Esophagus squamous epithelium (tissue), 5 donors: ENCODE measurements around the gene ARID2. TPM values are rescaled to one million over a fixed set of nuclear protein-coding genes. Genes with fewer than 3 reads are reported as not detected.

Source experiments
- DNase-seq: peaks from one replicate; lab custom pipeline; 2025; lab: John Stamatoyannopoulos, UW
- H3K27ac ChIP-seq, 4 donors: fragments of 200-600 bp; sonication (generic); one replicate each; pipeline ENCODE4 v1.5.1; 2016 to 2019; ENCODE audit warnings: mild to moderate bottlenecking in 1 of 4
- H3K27me3 ChIP-seq, 4 donors: fragments of 200-600 bp; sonication (generic); 1 replicate in 3 of 4; 2 replicates in 1 of 4; pipeline versions ENCODE4 v1.5.1 to v1.6.0; 2017 to 2021; ENCODE audit warnings: antibody characterized with exemption in 1 of 4
- H3K36me3 ChIP-seq, 3 donors: fragments of 200-600 bp; sonication (generic); one replicate each; pipeline ENCODE4 v1.5.1; 2016 to 2019
- H3K4me1 ChIP-seq, 3 donors: fragments of 200-600 bp; sonication (generic); one replicate each; pipeline ENCODE4 v1.5.1; 2017 to 2019
- H3K4me3 ChIP-seq, 4 donors: fragments of 200-600 bp; sonication (generic); 1 replicate in 3 of 4; 2 replicates in 1 of 4; pipeline ENCODE4 v1.5.1; 2016 to 2019; ENCODE audit warnings: mild to moderate bottlenecking in 2 of 4, moderate library complexity in 1 of 4
- H3K9me3 ChIP-seq, 3 donors: fragments of 200-600 bp; sonication (generic); one replicate each; pipeline ENCODE4 v1.5.1; 2016 to 2019
- CTCF ChIP-seq, 6 experiments: fragments of 450-650 bp in 4 of 6; fragments of 200-600 bp in 2 of 6; sonication (generic) in 2 of 6; IDR thresholded peaks; one replicate each; pipeline ENCODE4 v1.5.1; 2016 to 2019; ENCODE audit warnings: antibody characterized with exemption in 6 of 6, mild to moderate bottlenecking in 4 of 6, moderate library complexity in 4 of 6
- POLR2A ChIP-seq, 4 donors: fragments of 450-650 bp; IDR thresholded peaks; one replicate each; pipeline ENCODE4 v1.6.1; 2017; ENCODE audit warnings: antibody characterized with exemption in 4 of 4, mild to moderate bottlenecking in 4 of 4, moderate library complexity in 3 of 4
- WGBS, 2 donors: methylation state at CpG; one replicate each; pipeline ENCODE4 v1.1.5; 2018; 5-methylcytosine and 5-hydroxymethylcytosine counted together
- intact Hi-C: fragments of 100-400 bp; cut with DNase I; formaldehyde crosslinking; loops from one replicate; pipeline ENCODE4 v1.15.0; 2022
- total RNA-seq, 4 donors: library from RNA; depleted of rRNA; stranded (reverse); fragments of >200 nt; gene quantifications; one replicate each; pipeline ENCODE4 v1.1.0, GENCODE V29; 2016
- donor health status: DM: yes; HTN: yes; CAD: no.

The ARID2 gene
- total RNA-seq, 4 donors from 2014 or later = 15.3 to 38.1 (median 22.1) TPM

DNA sequence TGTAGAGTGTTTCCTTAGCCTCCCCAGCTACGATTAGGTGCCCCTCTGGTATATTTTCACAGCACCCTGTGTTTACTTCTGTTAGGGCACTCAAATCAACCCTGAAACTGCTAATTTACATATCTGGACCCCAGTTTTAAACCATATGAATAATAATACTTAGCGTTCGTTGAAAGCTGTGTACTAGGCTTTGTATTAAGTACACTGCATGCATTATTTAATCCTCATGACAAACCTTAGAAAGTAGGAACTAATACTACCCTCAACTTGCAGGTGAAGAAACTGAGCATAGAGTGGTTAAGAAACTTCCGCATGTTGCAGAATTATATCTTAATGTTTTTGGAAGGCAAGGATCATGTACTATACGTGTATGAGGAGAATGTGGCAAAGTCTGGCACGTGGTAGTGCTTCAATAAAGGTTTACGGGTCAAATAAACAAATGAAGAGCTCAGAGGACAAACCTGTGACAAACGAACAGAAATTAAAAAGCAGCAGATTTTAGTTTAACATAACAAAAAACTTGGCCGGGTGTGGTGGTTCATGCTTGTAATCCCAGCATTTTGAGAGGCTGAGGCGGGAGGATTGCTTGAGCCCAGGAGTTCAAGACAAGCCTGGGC, 22.2 kb upstream of the ARID2 start:
- Histone ChIP-seq H3K4me1 (no peaks in the 10 kb centered on the region), H3K36me3 (no peaks in the 10 kb centered on the region), H3K27ac (no peak overlapping the region), H3K4me3 (no peak overlapping the region), H3K27me3 (no peaks in the 10 kb centered on the region), H3K9me3 (no peaks in the 10 kb centered on the region)
- intact Hi-C loops = no loop called here
- DNase-seq = no peak
- WGBS, 2 donors = 84 to 85% methylated on average over 10 of the region's 10 CpGs
- TF ChIP-seq CTCF (IDR thresholded peaks at IDR 0.05) (no peak), POLR2A (IDR thresholded peaks at IDR 0.05) (no peak)

DNA sequence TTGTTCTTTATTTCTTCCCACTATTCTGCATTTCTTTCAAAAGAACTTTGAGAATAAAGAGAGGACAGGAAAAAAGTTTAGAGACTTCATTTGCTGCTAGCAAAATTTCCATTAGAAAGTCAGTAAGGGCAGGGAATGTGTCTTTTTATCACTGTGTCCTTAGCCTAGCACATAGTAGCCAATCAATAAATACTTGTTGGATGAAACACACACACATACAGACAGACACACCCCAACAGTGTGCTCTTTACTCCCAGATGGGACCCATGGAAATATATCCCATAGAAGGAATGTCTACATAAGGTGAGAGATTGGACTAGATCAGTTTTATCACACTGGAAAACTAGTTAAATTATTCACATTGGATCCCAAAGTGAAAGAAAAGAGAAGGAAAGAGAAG, 21.1 kb upstream of the ARID2 start:
- H3K27me3 ChIP-seq = no peaks in the 10 kb centered on the region
- no peak overlapping the region for H3K27ac ChIP-seq
- intact Hi-C loops = no loop called here
- no peaks in the 10 kb centered on the region for H3K9me3 ChIP-seq
- no peaks in the 10 kb centered on the region for H3K36me3 ChIP-seq
- TF ChIP-seq CTCF (IDR thresholded peaks at IDR 0.05) = no peak
- TF ChIP-seq POLR2A (IDR thresholded peaks at IDR 0.05) = no peak
- DNase-seq = no peak
- no peaks in the 10 kb centered on the region for H3K4me1 ChIP-seq
- no peak overlapping the region for H3K4me3 ChIP-seq

DNA sequence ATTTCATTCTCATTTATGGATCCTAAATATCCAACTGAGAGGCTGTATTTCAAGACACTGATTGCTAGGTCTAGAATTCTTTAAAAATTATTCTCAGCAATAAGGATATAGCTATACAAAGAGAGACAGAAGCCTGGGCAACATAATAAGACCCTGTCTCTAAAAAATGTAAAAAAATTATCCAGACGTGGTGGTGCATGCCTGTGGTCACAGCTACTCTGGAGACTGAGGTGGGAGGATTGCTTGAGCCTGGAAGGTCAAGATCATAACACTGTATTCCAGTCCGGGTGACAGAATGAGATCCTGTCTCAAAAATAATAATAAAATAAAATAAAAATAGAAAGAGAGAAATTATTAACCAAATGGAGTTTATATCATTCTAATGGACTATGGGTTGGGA, 20.6 kb upstream of the ARID2 start:
- no peak for DNase-seq

GRCh38 chr12:45712319-45712718, 17.2 kb upstream of the ARID2 start:
- Histone ChIP-seq H3K4me1 (no peaks in the 10 kb centered on the region), H3K27ac (no peak overlapping the region), H3K27me3 (no peaks in the 10 kb centered on the region), H3K9me3 (no peaks in the 10 kb centered on the region), H3K36me3 (no peaks in the 10 kb centered on the region), H3K4me3 (no peak overlapping the region)
- TF ChIP-seq CTCF (IDR thresholded peaks at IDR 0.05) (no peak), POLR2A (IDR thresholded peaks at IDR 0.05) (no peak)
- WGBS, 2 donors = 89 to 99% methylated on average over 4 of the region's 4 CpGs
- intact Hi-C loops = no loop called here
- DNase-seq = no peak

More for the DNA sequence above, 20.6 kb upstream of the ARID2 start:
- intact Hi-C loops = no loop called here
- no peak overlapping the region for H3K4me3 ChIP-seq
- no peaks in the 10 kb centered on the region for H3K9me3 ChIP-seq
- no peak for TF ChIP-seq CTCF (IDR thresholded peaks at IDR 0.05)
- TF ChIP-seq POLR2A (IDR thresholded peaks at IDR 0.05) = no peak
- no peak overlapping the region for H3K27ac ChIP-seq
- H3K36me3 ChIP-seq = no peaks in the 10 kb centered on the region
- WGBS, 2 donors = 81 to 87% methylated on average over 2 of the region's 2 CpGs
- H3K27me3 ChIP-seq = no peaks in the 10 kb centered on the region
- H3K4me1 ChIP-seq = no peaks in the 10 kb centered on the region

- Histone ChIP-seq H3K36me3 (no peaks in the 10 kb centered on the region), H3K27me3 (no peaks in the 10 kb centered on the region), H3K4me3 (no peak overlapping the region), H3K4me1 (no peaks in the 10 kb centered on the region), H3K9me3 (no peaks in the 10 kb centered on the region), H3K27ac (no peak overlapping the region)
- 78 to 95% methylated on average over 2 of the region's 2 CpGs for WGBS, 2 donors
- intact Hi-C loops = no loop called here
- TF ChIP-seq CTCF (IDR thresholded peaks at IDR 0.05) = no peak
- DNase-seq = no peak
These were observed 16.4 kb upstream of the ARID2 start for GRCh38 chr12:45713078-45713477.
